Right renal cortex interstitium (tissue), 3 donors: ENCODE results near the gene IGFBP3. TPM values are rescaled to one million over a fixed set of nuclear protein-coding genes. Genes with fewer than 3 reads are reported as not detected.

ENCODE experiments used
- DNase-seq, 3 donors: peaks; one replicate each; pipeline ENCODE4 v3.0.0-alpha.2; 2013; ENCODE audit warnings: low read depth in 3 of 3, low spot score in 2 of 3
- polyA plus RNA-seq, 3 donors: library from polyadenylated mRNA; unstranded; fragments of 120-200 nt; gene quantifications; one replicate each; pipeline ENCODE4 v1.2.1, GENCODE V29; 2013; ENCODE audit not compliant: insufficient read length in 3 of 3

IGFBP3 gene
- polyA plus RNA-seq, 3 donors = 74.9 to 102 (median 87.9) TPM

DNA sequence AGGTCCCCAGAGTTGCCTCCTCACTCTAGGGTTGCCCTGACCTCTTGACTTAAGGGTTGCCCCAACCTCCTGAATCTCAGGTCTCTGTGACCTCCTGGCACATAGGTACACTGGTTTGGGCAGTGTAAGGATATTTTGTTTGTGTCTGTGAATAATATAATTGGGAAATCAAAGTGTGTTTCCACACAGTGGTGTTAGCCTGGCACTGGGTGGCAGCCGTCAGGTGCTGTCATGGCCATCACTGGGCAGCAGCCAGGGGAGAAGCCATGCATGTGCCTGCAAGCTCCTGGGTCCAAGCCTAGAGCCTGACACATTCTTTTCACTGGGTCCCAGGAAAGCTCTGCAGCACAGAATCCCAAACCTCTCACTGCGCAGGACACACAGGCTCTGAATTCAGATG lies 44.6 kb downstream of the IGFBP3 start:
- no peak for DNase-seq

DNA sequence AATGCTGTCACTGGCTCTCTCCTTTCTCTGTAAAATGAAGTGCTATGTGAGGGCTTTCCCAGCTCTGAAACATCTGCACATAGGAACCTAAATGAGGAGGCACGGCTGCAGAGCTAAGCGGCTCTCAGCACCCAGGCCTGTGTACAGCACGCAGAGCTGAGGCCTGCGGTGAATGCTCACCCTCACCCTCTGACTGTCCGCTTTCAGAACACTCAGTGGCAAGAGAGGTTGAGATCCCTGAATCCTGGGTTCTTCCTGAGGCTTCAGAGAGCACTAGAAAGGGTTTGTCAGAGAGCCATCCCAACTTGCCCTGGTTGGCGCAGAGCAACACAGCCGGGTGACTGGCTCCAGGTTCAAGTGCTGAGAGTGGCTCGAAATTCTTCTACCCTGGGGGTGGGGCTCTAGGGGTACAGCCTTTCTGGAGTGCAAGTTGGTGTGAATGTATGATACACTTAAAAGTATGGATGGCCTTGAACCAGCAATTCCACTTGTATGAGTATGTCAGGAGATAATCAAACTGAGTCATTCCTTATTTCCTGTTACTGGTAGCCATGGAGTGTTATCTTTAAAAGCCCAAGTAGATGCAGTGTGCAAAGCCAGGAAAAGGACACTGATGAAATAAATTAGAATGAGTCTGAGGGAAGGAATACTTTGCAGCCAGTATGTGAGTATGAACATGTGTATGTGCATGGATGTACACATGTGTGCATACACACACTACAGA lies 46.5 kb downstream of the IGFBP3 start:
- no peak for DNase-seq

DNA sequence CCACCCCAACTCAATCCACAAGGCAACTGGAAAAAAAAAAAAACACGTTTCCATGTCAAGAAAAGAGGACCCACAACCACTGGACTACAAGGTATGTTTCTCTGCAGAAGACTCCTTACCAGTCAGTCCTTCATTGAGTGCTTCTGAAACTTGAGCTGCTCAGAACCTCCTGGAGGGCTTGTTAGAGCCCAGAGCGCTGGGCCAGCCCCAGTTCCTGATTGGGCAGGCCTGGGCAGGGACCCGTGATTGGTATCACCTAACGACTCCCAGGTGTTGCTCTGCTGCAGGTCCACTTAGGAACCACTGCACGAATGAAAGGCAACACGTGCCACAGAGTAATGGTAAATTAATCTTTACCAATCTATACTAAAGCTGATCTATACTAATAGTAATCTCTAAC lies 47.7 kb downstream of the IGFBP3 start:
- DNase-seq = no peak

- DNase-seq = no peak
Measured at GRCh38 chr7:45873035-45873354, 48.1 kb downstream of the IGFBP3 start, which contains the start of gene CCDC201. CCDC201 (minus strand) TSS chr7:45873082; CDS start chr7:45873007, 75 bp downstream.

DNA sequence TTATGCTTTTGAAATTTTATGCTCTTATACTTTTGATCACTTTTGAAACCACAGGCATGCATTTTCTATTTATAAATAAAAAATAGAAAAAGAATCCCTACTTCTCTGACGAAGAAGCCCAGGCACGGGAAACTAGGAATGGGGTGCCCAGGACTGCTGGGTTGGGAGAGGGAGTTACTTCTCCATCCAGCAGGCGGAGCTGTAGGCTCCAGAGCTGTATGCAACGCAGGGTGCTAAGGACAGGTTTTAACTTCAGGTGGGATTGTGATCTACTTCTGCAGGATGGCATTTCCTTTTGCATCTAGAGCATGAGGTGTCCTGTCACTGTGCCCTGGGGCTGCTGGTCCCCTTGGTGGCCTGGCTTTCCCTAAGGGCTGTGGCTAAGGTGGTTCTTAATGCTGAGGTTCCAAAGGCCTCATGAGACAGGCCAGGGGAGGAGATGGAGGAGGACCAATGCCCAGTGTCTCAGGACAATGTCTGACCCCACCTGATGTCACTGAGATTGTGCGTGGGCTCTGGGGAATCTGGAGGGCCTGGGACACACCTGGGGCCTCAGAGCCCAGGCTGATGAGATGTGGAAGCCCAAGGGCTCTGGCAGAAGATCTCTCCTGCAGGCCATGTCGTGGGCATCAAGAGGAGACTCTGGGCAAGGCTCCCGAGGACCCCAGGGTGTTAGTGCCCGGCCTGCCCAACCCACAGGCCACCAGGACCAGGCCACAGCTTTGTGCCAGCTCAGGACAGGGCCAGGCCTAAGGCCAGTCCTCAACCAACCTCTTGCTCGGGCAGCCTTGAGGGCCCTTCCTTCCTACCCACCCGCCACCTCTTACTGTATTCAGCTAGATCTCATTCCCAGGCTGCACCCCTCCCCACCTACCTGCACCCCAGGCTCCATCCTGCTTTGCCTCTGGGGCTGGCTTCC lies 48.7 kb downstream of the IGFBP3 start:
- DNase-seq = no peak

DNA sequence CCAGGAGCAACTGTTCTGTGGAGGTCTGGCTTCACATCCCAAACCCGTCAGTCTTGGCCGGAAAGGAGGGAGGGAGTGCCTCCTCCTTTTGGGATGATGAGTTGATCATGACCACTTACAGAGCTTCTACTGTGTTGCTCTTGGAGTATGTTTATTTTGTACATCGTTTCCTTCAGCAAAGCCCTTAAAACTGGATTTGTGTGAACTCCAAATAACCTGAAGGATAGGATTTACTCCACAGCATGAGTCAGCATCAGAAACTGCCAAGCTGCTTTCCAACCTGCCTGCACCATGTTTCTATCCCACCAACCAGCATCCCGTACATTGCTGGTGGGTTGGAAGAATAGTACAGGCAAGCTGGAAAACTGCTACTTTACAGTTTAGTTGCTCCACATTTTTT lies 51.6 kb downstream of the IGFBP3 start:
- DNase-seq = no peak

DNA sequence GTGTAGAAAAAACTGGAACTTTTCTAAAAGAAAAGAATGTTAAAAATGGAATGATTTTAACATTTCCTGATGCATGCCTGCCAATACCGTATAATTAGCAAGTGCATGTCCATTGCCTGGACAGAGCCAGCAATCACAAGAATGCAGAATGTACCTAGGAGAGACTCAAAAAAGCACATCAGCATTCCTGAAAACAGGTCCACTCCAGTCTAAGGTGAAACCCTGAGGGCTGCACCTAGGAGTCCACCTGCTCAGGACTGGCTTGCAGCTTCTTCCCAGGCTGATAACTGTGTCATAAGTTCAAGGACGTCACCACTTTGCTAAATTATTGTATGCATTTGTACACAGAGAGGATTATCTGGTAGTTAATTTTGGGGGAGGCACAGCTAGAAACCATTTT lies 53.6 kb downstream of the IGFBP3 start:
- no peak for DNase-seq

- no peak for DNase-seq
Measured at GRCh38 chr7:45865594-45866410, 55.3 kb downstream of the IGFBP3 start.

GRCh38 chr7:45863715-45864114 lies 57.4 kb downstream of the IGFBP3 start:
- no peak for DNase-seq

Other genes with a start within 250 kb of the IGFBP3 start
- not detected for gene CCDC201, start 48.2 kb downstream of the IGFBP3 start, polyA plus RNA-seq
- gene IGFBP1, start 32.8 kb downstream of the IGFBP3 start, polyA plus RNA-seq = under 1 TPM; 0.47 to 0.50 (median 0.50) TPM